GM19467 (cell line): ENCODE measurements around the gene SGK2.

Source experiments
- ATAC-seq: cut with Tn5 transposase; IDR thresholded peaks from one replicate; pipeline ENCODE4 v1.9.1; 2021; ENCODE audit warnings: mild to moderate bottlenecking, moderate library complexity; ENCODE audit not compliant: unreplicated experiment

The SGK2 gene

DNA sequence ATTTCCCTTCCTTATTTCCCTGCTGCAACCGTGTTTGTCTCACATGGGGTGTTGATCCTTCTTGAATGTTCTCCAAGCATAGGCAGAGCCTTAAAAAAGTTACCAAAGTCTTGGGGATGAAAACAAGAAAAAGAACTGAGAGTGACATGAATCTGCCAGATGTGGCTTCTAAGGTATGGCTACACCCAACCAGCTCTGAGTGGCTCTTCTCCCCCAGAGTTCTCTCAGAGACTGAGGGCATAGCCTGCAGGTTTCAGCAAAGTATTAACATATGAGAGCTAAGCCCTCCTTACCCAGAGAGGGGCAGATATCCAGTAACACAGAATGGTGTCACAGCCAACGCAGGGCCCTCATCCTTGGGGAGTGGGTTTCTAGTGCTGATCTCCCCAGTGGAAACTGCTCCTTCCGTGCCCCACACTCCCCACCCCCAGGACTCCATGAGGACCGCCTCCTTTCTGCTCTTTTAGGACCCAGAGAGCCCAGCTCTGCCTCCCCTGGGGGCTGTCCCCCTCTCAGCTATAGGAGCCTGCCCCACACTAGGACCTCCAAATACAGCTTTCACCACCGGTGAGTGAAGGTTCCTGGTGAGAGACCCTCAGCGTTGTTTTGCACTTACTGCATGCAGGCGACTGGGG, 23.3 kb upstream of the SGK2 start:
- ATAC-seq: no peak

DNA sequence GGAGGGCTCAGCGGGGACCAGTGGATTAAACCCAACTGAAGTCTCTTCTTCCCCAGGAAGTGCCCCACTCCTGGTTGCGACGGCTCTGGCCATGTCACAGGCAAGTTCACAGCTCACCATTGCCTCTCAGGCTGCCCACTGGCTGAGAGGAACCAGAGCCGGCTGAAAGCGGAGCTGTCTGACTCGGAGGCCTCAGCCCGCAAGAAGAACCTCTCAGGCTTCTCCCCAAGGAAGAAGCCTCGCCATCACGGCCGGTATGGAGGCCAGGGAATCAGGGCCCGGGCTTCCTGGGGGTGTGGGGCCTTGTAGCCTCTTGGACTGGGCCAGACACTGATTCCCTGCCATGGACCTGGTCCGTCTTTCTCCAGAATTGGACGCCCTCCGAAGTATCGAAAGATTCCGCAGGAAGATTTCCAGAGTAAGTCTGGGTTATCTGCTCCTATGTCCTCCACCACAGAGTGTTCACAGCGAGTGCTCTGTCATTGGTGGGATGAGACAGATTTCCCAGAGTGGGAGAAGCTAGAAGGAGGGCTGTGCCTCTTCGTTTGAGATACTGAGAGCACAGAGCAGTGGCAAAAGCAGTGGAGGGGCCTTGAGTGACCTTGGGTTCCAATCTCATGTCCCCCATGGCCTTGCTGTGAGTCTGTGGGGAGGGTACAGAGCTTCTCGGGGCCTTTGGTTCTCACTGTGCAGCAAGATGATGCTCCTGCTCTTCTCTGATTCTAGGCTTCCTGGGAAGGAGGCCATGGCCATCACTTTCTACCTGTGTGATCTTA, 22.6 kb upstream of the SGK2 start:
- ATAC-seq: no peak

DNA sequence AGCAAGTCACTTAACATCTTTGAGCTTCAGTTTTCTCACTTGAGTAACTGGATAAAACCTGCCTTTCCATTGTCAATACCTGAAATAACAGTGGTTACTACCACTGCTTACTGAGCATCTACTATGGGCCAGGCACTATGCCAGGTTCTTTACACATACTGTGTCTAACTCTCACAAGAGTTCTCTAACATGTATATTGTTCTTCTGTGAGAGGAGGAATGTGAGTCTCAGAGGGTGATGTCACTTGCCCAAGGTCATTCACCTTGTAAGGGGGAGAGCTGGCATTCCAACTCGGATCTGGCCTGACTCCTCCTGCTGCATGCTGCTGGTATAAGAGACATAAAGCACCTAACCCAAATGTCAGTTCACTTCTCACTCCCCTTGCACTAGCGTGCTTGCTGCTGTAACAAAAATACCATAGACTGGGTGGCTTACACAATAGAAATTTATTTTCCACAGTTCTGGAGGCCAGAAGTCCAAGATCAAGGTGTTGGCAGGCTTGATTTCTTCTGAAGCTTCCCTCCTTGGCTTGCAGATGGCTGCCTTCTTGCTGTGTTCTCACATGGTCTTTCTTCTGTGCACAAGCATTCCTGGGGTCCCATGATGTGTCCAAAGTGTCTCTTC, 21.9 kb upstream of the SGK2 start:
- no peak for ATAC-seq

DNA sequence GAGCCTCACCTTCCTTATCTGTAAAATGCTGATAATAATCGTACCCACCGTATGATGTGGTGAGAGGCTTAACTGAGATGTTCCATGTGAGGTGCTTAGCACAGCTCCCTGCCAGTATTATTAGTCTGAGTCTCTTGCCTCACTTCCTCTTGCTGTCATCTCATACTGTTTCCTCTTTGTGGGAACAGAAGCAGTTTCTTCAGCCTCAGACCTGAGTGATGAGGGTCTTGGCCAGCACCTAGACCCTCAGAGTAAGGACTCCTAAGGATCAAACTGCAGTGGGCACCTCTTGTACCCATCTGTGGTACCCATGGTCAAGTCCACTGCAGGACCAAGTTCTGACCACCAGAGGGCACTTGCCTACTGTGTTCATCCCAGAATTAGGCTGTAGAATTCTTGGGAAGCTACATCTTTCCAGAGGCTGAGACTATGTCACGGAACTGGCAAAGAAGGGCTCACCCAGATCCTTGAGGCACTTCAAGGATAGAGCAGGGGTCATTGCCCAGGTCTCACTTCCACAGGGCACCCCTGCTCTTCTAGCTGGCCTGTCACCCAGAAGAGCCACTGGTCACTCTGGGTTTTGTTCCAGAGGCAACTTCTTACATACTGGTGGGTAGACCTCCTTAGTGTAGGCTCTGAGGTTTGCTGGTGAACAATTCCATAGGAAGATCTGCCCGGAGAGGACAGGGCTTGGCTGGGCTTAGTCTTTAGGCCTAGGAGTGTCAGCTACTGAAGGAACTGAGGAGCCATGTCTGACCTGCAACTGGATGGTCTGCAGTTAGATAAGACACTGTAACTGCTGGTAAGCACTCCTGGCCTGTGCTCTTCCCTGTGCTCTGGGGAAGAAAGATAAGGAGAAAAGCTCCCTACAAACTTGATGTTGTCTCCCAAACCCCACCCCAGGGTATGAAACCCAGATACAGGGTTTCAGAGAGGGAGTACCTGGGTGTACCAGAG, 20.6 kb upstream of the SGK2 start:
- no peak for ATAC-seq

DNA sequence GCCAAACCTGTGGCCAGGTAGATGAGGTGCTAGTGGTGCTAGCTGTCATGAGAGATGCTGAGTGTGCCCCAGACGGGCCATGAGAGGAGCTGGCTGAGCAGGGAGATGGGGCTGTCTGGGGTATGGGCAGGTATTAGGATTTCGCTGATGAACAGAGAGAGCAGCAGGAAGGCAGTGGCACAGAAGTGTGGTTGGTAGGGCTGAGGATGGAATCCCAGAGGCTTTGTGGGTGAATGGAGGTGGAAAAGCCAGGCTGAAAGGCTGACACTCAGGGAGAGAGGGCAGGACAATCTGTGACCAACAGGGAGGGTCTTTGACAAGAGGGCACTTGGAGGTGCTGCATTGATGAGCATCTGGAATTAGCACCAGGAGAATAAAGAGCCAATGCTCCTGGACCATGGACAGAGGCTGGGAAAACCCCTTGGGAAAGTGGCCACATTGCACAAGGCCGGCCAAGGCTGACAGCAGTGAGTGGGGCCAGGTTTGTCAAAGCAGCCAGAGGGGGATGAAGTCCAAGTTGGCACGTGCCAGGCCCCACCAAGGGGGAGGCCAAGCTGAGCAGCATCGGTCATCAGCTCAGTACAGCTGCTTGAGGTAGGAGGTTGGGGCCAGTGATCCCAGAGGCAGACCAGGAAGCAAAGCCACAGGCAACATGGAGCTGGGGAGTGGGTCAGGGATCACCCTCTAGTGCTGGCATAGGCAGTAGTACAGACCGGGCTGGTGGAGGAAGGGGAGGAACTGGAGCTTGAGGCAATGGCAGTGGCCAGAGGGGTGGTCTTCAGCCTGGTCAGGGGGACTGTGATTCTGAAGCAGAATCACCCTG, 19.7 kb upstream of the SGK2 start:
- no peak for ATAC-seq

DNA sequence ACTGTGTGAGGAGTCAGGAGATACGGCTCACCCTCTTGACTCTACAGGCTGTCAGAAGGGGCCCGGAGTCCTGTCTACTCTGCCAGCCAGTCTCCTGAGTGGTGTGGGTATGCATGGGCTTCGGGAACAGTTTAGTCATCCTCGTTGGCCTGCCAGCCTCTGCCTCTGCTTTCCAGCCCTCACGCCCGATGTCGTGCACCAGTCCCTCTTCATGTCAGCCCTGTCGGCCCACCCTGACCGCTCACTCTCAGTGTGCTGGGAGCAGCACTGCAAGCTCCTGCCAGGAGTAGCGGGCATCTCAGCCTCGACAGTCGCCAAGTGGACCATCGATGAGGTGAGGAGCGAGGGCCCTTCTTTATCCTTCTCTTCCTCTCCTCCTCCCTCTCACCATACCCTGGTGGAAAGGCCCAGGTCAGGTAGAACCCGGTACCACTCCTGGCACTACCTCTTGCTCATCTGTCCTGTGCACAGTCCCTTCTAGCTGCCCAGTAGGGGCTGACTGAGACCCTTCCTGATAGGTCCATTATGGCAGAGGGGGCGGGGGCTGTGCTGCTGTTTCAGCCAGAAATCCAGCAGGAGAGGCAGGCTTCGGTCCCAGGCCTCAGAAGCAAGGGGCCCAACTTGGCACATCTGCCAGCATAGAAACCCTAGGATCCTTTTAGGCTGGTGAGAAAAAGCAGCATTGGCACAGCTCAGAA, 18.7 kb upstream of the SGK2 start:
- no peak for ATAC-seq

DNA sequence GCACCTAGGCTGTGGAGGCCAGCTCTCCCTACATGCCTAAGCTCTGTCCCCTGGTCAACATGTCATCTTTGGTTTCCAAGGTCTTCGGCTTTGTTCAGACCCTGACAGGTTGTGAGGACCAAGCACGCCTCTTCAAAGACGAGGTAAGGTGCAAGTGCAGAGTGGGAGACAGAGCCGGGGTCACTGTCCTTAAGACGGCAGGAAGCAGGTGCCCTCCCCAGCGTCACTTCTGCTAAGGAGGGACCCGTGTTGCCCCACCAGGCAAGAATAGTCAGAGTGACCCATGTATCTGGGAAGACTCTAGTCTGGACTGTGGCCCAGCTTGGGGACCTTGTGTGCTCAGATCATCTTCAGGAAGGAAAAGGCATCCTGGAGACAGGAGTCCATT, 18.2 kb upstream of the SGK2 start:
- ATAC-seq: no peak

DNA sequence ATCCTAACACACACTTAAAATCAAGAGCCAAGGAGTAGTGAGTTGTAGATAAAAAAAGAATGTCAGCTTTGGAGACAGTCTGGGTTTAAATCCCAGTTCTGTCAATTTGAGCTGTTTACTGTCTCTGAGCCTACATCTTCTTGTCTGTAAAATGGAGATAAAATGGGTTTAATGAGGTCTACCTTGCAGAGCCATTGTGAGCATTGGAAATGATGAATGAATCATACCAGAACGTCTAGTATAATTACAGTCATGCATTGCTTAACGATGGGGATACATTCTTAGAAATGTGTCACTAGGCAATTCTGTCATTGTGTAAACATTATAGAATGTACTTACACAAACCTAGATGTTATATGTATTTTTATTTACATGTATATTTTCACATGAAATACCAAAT, 17.6 kb upstream of the SGK2 start:
- no peak for ATAC-seq

DNA sequence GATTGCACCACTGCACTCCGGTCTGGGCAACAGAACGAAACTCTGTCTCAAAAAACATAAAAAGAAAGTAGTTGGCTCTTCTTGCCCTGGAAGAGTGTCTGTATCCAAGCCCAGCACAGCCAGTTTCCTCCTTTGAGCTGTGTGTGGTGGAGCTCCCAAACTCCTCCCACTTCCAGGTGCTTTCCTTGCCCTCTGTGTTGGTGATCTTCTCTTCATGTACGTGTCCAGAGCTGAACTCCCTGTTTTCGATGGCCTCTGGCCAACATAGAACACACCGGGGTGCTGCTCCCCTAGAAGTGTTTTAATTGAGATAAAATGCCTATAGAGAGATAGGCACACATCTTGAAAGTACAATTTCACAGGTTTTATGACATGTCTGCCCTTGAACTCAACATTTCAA, 16.7 kb upstream of the SGK2 start:
- no peak for ATAC-seq

DNA sequence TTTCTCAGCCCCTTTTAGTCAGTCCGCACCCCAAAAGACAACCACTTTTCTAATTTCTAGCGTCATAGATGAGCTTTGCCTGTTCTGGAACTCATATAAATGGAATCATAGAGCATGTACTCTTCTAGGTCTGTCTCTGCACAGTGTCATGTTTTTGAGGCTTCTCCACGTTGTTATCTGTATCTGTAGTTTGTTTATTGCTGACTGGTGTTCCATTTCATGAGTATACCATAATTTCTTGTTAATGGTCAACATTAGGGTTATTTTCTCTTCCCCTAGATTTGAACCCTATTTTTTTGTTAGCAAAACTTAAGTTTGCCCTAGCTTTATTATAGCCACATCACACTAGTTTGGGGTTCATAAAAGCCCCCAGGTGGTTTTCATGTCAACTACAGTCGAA, 16.2 kb upstream of the SGK2 start:
- no peak for ATAC-seq

DNA sequence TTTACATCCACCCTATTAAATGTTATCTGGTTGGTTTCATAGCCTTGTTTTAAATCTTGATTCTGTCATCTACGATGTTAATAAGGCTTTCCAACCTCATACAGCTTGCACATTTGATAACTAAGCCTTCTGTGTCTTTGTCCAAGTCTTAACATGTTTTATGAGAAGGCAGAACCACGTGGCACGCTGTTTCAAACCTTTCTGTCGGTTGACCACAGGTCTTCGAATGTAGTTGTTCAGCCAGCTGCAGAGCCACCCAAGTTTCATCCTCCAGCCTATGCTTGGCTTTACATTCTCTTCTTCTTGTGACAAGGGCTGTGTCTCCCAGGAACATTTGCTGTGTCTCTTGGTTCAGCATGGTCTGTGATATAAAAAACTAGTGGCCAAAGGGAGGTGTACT, 15.7 kb upstream of the SGK2 start:
- no peak for ATAC-seq

DNA sequence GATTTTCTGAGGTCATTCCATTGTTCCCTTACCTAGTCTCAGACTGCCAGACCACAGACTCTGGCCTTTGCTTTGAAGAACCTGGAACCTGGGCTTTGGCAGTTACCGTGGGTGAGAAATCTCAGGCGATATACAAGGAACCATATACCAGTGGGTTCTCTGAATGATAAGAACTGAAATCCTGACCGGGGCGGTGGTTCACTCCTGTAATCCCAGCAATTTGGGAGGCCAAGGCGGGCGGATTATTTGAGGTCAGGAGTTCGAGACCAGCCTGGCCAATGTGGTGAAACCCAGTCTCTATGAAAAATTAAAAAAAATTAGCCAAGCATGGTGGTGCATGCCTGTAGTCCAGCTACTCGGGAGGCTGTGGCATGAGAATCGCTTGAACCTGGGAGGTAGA, 14.3 kb upstream of the SGK2 start:
- no peak for ATAC-seq

DNA sequence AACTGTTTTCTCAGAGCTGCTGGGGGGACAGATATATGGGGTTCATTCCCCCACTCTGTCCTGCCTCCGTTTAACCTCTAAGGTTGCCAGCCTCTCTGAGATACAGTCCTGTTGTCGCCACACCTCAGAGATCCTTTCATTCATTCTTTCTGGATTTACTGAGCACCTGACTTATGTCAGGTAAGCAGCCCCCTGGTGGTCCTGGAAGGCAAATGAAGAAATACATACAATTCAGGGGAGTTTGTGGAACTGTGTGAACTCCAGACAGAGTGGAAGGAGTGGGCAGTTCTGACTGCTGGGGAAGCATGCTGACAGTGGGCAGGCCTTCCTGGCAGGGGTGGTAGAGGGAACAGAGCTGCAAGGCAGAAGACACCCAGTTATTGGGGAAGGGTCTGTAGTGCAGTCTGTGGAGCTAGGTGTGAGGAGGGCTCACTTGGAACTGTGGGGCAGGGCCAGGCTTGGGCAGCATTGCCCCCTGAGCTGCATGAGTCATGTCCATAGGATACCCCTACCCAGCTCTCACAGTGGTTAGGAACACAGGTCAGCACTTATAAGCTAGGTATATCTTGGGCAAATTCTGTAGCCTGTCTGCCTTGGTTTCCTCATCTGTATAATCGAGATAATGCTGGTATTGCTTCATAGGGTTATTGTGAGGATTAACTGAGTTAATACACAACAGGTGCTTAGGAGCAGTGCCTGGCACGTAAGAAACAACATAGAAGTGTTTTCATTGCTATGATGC, 12.8 kb upstream of the SGK2 start:
- no peak for ATAC-seq

DNA sequence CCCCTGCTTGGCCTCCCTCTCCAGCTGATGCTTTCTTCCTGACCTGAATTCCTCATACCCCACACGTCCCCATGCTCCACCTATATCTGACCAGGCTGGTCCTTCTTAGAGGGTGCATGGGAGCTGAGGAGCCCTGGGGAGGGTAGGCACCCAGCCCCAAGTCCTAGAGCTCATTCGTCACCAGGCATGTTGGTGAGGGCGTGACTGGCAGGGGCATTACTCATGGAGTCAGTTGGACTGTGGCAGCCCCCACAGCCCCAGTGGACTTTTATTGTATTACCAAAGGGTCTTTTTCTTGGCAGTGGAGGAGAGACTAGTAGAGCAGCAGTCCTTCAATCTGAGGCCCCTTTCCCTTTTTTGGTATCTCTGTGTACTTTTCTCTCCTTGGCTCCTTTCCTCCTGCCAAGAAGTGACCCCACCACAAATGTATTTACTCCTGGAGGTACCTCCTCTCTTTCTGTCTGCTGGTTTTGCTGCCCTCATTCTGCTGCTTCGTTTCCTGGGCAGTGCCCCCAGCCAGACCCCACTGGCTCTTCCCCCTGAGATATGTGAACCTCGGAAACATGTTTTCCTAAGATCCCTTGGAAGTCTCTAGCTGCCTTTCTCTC, 10.4 kb upstream of the SGK2 start:
- ATAC-seq: no peak

DNA sequence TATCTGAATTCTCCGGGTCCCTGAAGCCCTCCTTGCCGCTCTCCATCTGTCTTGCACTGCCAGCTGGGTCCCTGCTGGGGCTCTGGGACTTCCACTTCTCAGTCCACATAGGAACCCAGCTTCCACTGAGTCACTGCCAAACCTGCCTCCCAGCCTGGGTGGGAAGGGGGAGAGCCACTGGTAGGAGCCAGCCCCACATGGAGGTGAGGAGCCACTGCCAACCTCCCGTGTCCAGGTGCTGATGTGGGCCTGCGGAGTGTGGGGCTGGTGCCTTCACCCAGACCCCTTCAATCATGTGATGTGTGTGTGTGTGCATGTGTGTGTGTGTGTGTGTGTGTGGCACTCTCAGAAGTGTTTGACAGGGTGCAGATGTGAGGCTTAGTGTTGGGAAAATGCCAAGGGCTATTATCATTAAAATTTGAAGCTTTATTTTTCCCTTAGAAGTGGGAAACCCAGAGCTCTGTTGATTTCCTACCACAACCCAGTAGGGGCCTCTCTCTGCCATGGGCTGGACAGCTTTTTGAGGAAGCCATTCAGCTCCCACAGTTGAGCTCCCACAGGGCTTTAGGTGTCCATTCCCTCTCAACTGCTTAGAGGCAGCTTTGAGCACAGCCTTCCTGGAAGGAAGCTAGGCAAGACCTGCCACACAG, 9.3 kb upstream of the SGK2 start:
- ATAC-seq: no peak

DNA sequence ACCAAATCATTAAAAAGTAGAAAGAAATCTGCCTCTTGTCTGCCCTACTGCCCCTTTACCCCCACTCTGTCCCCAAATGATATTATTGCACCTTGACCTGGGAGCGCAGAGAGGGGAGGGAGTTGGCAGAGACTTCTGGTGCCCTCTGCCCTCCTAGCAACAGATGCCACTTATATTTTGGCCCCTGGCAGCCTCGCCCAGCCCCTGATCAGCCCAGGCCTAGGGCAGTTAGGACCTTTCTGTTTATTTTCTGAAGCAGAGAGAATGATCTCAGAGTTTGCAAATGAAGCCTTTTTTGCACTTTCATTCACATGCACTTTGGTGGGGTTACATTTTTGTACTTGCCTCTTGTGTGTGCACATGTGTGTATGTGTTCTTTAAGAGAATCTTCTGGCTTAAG, 8.4 kb upstream of the SGK2 start:
- no peak for ATAC-seq

DNA sequence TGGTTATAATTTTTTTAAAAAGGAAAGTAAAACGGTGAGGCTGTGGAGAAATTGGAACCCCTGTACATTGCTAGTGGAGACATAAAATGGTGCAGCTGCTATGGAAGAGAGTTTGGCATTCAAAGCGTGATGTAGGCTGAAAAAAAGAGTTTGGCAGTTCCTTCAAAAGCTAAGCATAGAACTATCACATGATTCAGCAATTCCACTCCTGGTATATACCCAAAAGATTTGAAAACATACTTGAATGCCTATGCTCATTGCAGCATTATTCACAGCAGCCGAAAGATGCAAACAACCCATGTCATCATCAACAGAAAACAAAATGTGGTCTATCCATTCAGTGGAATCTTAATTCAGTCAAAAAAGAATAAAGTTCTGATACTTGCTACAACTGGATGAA, 4.5 kb upstream of the SGK2 start:
- no peak for ATAC-seq
